Dendritic cell treated with granulocyte-macrophage colony-stimulating factor and Interleukin-4, amounts not matched to agents 40 ng/mL and 50 ng/mL, for 4 days (primary cell): Measurements from ENCODE around the gene AGPAT1.
"Not testable (repeated sequence)": the region's sequence is repeated elsewhere in the genome, so short reads cannot be mapped to it uniquely, and the experiment has no call there.

Source experiments
- H3K27ac Mint-ChIP-seq: one replicate; pipeline ENCODE4 v1.8.0; 2022; ENCODE audit warnings: mild to moderate bottlenecking, mixed read lengths
- H3K27me3 Mint-ChIP-seq: one replicate; pipeline ENCODE4 v1.8.0; 2022; ENCODE audit warnings: mild to moderate bottlenecking, mixed read lengths
- H3K36me3 Mint-ChIP-seq: one replicate; pipeline ENCODE4 v1.8.0; 2022; ENCODE audit warnings: low read depth, mixed read lengths
- H3K4me1 Mint-ChIP-seq: one replicate; pipeline ENCODE4 v1.8.0; 2022; ENCODE audit warnings: low read depth, mixed read lengths
- H3K4me3 Mint-ChIP-seq: one replicate; pipeline ENCODE4 v1.8.0; 2022; ENCODE audit warnings: mild to moderate bottlenecking, moderate library complexity, mixed read lengths
- H3K9me3 Mint-ChIP-seq: one replicate; pipeline ENCODE4 v1.8.0; 2022; ENCODE audit warnings: mixed read lengths
- intact Hi-C: fragments of 100-400 bp; cut with micrococcal nuclease; formaldehyde crosslinking; loops from one replicate; pipeline ENCODE4 v1.15.0; 2022

Gene AGPAT1

DNA sequence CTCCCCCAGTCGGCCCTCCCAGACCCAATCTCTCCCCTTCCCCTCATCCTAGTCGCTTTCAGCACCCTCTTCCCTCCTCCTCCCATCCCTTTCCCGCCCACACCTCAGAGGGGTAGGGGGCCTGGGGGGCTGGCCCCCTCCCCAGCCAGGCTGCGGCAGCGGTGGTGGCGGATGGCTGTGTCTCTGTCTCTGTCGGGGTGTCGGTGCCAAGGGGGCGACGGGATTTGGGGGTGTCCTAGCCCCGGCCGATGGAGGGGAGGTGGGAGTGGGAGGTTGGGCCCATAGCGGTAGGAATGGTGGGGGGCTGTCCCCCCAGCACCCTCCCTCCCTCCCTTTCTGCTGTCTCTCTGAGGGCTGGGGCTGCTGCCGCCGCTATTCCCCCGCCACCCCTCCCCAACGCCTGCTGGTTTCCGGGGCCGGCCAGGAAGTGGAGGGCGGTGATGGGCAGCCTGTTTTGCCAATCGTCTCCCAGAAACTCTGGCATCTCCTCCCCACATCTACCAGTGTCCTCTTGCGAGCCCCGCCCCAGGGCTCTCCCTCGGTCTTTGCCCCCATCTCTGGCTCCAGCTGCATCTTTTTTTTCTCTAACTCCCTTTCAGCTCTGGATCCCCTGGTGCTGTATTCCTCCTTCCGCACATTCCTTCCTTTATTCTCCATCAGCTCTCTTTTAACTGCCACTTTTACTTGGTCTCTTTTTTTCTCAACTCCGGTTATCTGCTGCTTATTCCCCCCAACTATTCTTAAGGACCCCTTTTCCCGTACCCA is at the start of gene AGPAT1:
AGPAT1 (minus strand) TSS at position 374 of the 765 bp plus-strand sequence. CDS start 4,588 bp downstream, outside the sequence.
- Mint-ChIP-seq H3K4me3 (peak within 1 kb of the TSS; percentile 91), H3K36me3 (peaks cover 44% of the 10 kb centered on the region)

GRCh38 chr6:32224696-32225095 is 48.8 kb upstream of the AGPAT1 start:
- peaks cover 36% of the 10 kb centered on the region for H3K4me1 Mint-ChIP-seq
- H3K27ac Mint-ChIP-seq: no peak overlapping the region

More for the DNA sequence above, at the start of gene AGPAT1:
- H3K9me3 Mint-ChIP-seq: no peaks in the 10 kb centered on the region
- peaks cover 68% of the 10 kb centered on the region for H3K4me1 Mint-ChIP-seq
- H3K27ac Mint-ChIP-seq: peak within 1 kb of the TSS; percentile 86
- intact Hi-C loops: loop anchor here (5.0 kb wide), 1 partner anchor 49 kb away; the partner anchor contains the start of gene ATF6B
- no peaks in the 10 kb centered on the region for H3K27me3 Mint-ChIP-seq

GRCh38 chr6:32223258-32224235 is 47.7 kb upstream of the AGPAT1 start, which contains the start of gene NOTCH4:
NOTCH4 (minus strand) TSS chr6:32224067; CDS start chr6:32223928, 139 bp downstream.
- Mint-ChIP-seq H3K36me3 (no peaks in the 10 kb centered on the region), H3K27me3 (peaks cover 22% of the 10 kb centered on the region), H3K4me3 (no peak within 1 kb of the TSS), H3K9me3 (no peaks in the 10 kb centered on the region), H3K27ac (no peak within 1 kb of the TSS), H3K4me1 (peaks cover 36% of the 10 kb centered on the region)
- intact Hi-C loops: no loop called here

More at GRCh38 chr6:32224696-32225095, 48.8 kb upstream of the AGPAT1 start:
- intact Hi-C loops: no loop called here
- peaks cover 17% of the 10 kb centered on the region for H3K27me3 Mint-ChIP-seq
- H3K4me3 Mint-ChIP-seq: no peak overlapping the region
- H3K36me3 Mint-ChIP-seq: no peaks in the 10 kb centered on the region
- H3K9me3 Mint-ChIP-seq: no peaks in the 10 kb centered on the region

- peaks cover 29% of the 10 kb centered on the region for H3K4me1 Mint-ChIP-seq
- H3K27me3 Mint-ChIP-seq: peaks cover 22% of the 10 kb centered on the region
- H3K9me3 Mint-ChIP-seq: no peaks in the 10 kb centered on the region
- no peaks in the 10 kb centered on the region for H3K36me3 Mint-ChIP-seq
- intact Hi-C loops: no loop called here
- H3K4me3 Mint-ChIP-seq: no peak overlapping the region
- peak overlapping the region; percentile 47 for H3K27ac Mint-ChIP-seq
Observed at GRCh38 chr6:32222333-32223230, 46.7 kb upstream of the AGPAT1 start.

- Mint-ChIP-seq H3K4me1 (peaks cover 17% of the 10 kb centered on the region), H3K9me3 (no peaks in the 10 kb centered on the region), H3K36me3 (no peaks in the 10 kb centered on the region), H3K27me3 (peaks cover 23% of the 10 kb centered on the region), H3K4me3 (no peak overlapping the region), H3K27ac (peak overlapping the region; percentile 23)
- intact Hi-C loops: no loop called here
Observed at GRCh38 chr6:32220021-32220420, 44.1 kb upstream of the AGPAT1 start.

- H3K27ac Mint-ChIP-seq: no peak overlapping the region
- H3K4me1 Mint-ChIP-seq: peaks cover 19% of the 10 kb centered on the region
- intact Hi-C loops: no loop called here
- H3K27me3 Mint-ChIP-seq: peaks cover 19% of the 10 kb centered on the region
- no peak overlapping the region for H3K4me3 Mint-ChIP-seq
- no peaks in the 10 kb centered on the region for H3K9me3 Mint-ChIP-seq
- H3K36me3 Mint-ChIP-seq: no peaks in the 10 kb centered on the region
Observed at GRCh38 chr6:32218167-32218566, 42.3 kb upstream of the AGPAT1 start.

GRCh38 chr6:32216998-32217397 is 41.1 kb upstream of the AGPAT1 start:
- H3K27me3 Mint-ChIP-seq: peaks cover 12% of the 10 kb centered on the region
- peaks cover 9% of the 10 kb centered on the region for H3K4me1 Mint-ChIP-seq
- no peak overlapping the region for H3K4me3 Mint-ChIP-seq
- no peak overlapping the region for H3K27ac Mint-ChIP-seq
- H3K9me3 Mint-ChIP-seq: no peaks in the 10 kb centered on the region
- no peaks in the 10 kb centered on the region for H3K36me3 Mint-ChIP-seq
- intact Hi-C loops: no loop called here

DNA sequence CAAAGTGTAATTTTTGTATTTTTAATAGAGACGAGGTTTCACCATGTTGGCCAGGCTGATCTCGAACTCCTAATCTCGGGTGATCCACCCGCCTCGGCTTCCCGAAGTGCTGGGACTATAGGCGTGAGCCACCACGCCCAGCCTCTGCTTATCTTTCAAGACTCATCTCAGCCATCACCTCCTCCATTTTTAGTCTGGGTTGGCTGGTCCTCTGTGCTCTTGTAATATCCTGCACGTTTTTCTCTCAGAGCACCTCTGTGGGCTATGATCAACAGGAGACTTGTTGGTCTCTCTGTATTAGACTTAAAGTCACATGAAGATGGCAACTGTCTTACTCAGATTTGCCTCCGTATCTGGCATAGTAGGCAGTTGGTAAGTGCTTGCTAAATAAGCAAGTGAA is 40.4 kb upstream of the AGPAT1 start:
- Mint-ChIP-seq H3K36me3 (no peaks in the 10 kb centered on the region), H3K27me3 (peaks cover 8% of the 10 kb centered on the region), H3K27ac (no peak overlapping the region), H3K9me3 (no peaks in the 10 kb centered on the region), H3K4me1 (peaks cover 9% of the 10 kb centered on the region), H3K4me3 (no peak overlapping the region)
- intact Hi-C loops: no loop called here

DNA sequence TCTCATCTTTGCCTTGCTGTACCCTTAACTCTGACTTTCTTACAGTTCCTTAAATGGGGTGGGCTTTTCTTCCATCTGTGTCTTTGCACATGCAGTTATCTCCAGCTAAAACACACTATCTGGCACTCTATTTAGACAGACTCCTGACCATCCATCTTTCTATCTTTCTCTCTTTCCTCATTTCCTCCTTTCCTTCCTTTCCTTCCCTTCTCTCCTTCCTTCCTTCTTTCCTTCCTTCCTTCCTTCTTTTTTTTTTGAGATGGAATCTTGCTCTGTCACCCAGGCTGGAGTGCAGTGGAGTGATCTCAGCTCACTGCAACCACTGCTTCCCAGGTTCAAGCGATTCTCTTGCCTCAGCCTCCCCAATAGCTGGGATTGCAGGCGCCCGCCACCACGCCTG is 39.7 kb upstream of the AGPAT1 start:
- Mint-ChIP-seq H3K9me3 (no peaks in the 10 kb centered on the region), H3K27ac (no peak overlapping the region), H3K4me1 (peaks cover 9% of the 10 kb centered on the region), H3K36me3 (no peaks in the 10 kb centered on the region), H3K27me3 (peaks cover 8% of the 10 kb centered on the region), H3K4me3 (no peak overlapping the region)
- intact Hi-C loops: no loop called here

DNA sequence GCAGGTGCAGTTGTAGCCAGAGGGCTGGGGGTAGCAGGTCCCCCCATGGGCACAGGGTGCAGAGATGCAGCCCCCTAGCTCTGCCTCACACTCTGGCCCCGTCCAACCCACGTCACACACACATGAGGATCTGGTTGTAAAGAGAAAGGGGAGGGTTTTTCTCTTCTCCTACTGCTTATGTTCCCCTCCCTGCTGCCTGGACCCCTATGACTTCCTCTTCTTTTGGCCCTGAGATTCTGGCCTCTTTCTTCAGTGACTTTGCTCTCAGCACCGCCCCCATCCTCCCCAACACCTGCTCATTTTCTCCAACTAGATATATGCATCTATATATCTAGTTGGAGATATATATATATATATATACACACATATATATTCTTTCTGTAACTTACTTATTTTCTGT is 38.2 kb upstream of the AGPAT1 start:
- Mint-ChIP-seq H3K27ac (no peak overlapping the region), H3K4me3 (no peak overlapping the region), H3K9me3 (no peaks in the 10 kb centered on the region), H3K27me3 (peaks cover 2% of the 10 kb centered on the region), H3K4me1 (peaks cover 9% of the 10 kb centered on the region), H3K36me3 (no peaks in the 10 kb centered on the region)
- intact Hi-C loops: no loop called here

GRCh38 chr6:32213649-32214048 is 37.8 kb upstream of the AGPAT1 start:
- no peak overlapping the region for H3K4me3 Mint-ChIP-seq
- intact Hi-C loops: no loop called here
- H3K36me3 Mint-ChIP-seq: no peaks in the 10 kb centered on the region
- no peaks in the 10 kb centered on the region for H3K9me3 Mint-ChIP-seq
- peaks cover 9% of the 10 kb centered on the region for H3K4me1 Mint-ChIP-seq
- peaks cover 2% of the 10 kb centered on the region for H3K27me3 Mint-ChIP-seq
- no peak overlapping the region for H3K27ac Mint-ChIP-seq

- Mint-ChIP-seq H3K27ac (no peak overlapping the region), H3K9me3 (no peaks in the 10 kb centered on the region), H3K27me3 (peaks cover 5% of the 10 kb centered on the region), H3K4me3 (no peak overlapping the region), H3K36me3 (no peaks in the 10 kb centered on the region), H3K4me1 (peaks cover 9% of the 10 kb centered on the region)
- intact Hi-C loops: no loop called here
Observed at GRCh38 chr6:32212076-32212760, 36.3 kb upstream of the AGPAT1 start.

DNA sequence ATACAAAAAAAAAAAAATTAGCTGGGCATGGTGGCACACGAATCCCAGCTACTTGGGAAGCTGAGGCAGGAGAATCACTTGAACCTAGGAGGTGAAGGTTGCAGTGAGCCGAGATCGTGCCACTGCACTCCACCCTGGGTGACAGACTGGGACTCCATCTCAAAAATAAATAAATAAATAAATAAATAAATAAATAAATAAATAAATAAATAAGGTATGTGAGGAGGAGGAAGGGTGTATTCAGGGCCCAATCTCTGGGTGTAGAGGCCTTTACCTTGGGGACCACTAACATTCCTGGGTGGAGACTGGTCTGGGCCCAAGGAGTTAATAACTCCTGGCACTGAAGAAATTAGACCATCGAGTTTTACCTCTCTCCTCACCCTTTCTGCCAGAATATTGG is 35.5 kb upstream of the AGPAT1 start:
- H3K9me3 Mint-ChIP-seq, H3K4me3 Mint-ChIP-seq, intact Hi-C loops, H3K27ac Mint-ChIP-seq, H3K4me1 Mint-ChIP-seq, H3K36me3 Mint-ChIP-seq, H3K27me3 Mint-ChIP-seq: not testable (repeated sequence)
